PFSK-1 (cell line): ENCODE results near the gene CKAP2L.

Source experiments
- FOXP2 ChIP-seq: optimal IDR thresholded peaks from 2 replicates; pipeline ENCODE3; 2011; ENCODE audit warnings: borderline replicate concordance, control low read depth, inconsistent platforms; ENCODE audit not compliant: insufficient read depth; ENCODE audit errors: extremely low read length, extremely low read depth
- POLR2AphosphoS5 ChIP-seq: IDR thresholded peaks from 2 replicates; pipeline ENCODE4 v1.6.1; 2012; ENCODE audit warnings: low read depth, mild to moderate bottlenecking, control low read depth, low read length, moderate library complexity
- SIN3A ChIP-seq: IDR thresholded peaks from 2 replicates; pipeline ENCODE4 v1.6.1; 2012; ENCODE audit warnings: mild to moderate bottlenecking, low read length, moderate library complexity, borderline replicate concordance; ENCODE audit not compliant: insufficient read depth
- TAF1 ChIP-seq: IDR thresholded peaks from 2 replicates; pipeline ENCODE4 v1.6.1; 2012; ENCODE audit warnings: low read length, control low read depth, borderline replicate concordance; ENCODE audit not compliant: insufficient read depth
- TF ChIP-seq, protein P1 (sequence below), 2 experiments: IDR thresholded peaks; 2 replicates each; pipeline versions ENCODE4 v1.6.1 to v1.8.0; 2011 to 2012; ENCODE audit warnings: low read depth in 2 of 2, low read length in 2 of 2, control low read depth in 1 of 2, inconsistent platforms in 1 of 2, mild to moderate bottlenecking in 1 of 2, moderate library complexity in 1 of 2; ENCODE audit not compliant: insufficient read depth in 1 of 2

Gene CKAP2L

DNA sequence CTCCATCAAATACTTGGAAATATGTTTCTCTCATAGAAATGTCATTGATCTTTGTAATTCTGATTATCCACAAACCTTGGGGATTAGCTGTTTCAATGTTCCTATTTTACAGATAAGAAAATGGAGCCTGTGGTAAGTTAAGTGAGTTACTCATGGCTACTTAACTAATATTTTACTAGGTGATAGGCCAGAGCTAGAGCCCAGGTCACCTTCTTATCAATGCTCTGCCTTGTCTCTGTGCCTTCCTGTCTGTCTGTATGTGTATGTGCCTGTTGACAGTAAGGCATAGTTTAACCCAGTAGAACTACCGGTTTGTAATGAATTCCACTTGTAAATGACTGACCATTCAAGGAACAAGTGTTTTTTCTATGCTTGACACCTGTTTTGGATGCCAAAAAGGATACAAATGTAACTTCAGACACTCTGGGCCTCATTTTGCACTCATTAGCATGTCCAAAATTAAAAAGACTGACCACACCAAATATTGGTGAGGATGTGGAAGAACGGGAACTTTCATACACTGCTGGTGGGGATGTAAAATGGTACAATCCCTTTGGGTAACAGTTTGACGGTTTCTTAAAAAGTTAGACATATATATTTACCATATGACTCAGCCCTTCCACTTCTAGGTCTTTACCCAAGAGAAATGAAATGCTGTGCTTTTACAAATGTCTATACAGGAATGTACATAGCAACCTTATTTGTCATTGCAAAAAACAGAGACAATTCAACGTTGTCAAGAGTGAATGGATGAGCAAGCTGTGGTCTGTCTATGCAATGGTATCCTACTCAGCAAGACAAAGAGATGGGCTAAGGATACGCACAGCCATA is 39.5 kb upstream of the CKAP2L start:
- TF ChIP-seq, protein P1, sequence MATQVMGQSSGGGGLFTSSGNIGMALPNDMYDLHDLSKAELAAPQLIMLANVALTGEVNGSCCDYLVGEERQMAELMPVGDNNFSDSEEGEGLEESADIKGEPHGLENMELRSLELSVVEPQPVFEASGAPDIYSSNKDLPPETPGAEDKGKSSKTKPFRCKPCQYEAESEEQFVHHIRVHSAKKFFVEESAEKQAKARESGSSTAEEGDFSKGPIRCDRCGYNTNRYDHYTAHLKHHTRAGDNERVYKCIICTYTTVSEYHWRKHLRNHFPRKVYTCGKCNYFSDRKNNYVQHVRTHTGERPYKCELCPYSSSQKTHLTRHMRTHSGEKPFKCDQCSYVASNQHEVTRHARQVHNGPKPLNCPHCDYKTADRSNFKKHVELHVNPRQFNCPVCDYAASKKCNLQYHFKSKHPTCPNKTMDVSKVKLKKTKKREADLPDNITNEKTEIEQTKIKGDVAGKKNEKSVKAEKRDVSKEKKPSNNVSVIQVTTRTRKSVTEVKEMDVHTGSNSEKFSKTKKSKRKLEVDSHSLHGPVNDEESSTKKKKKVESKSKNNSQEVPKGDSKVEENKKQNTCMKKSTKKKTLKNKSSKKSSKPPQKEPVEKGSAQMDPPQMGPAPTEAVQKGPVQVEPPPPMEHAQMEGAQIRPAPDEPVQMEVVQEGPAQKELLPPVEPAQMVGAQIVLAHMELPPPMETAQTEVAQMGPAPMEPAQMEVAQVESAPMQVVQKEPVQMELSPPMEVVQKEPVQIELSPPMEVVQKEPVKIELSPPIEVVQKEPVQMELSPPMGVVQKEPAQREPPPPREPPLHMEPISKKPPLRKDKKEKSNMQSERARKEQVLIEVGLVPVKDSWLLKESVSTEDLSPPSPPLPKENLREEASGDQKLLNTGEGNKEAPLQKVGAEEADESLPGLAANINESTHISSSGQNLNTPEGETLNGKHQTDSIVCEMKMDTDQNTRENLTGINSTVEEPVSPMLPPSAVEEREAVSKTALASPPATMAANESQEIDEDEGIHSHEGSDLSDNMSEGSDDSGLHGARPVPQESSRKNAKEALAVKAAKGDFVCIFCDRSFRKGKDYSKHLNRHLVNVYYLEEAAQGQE (IDR thresholded peaks at IDR 0.05; ENCODE audit: insufficient read depth in 1 of 2, low read depth in 2 of 2, low read length in 2 of 2), result no peak
- TF ChIP-seq TAF1, result no peak
- TF ChIP-seq SIN3A, result no peak
- no peak for TF ChIP-seq FOXP2
- TF ChIP-seq POLR2AphosphoS5, result no peak

- TF ChIP-seq FOXP2 (no peak), SIN3A (no peak), TAF1 (no peak), POLR2AphosphoS5 (no peak)
- TF ChIP-seq, protein P1 (IDR thresholded peaks at IDR 0.05; ENCODE audit: insufficient read depth in 1 of 2, low read depth in 2 of 2, low read length in 2 of 2), result no peak
These were observed 36.6 kb upstream of the CKAP2L start for GRCh38 chr2:112800881-112801583.

GRCh38 chr2:112798979-112799975 is 34.9 kb upstream of the CKAP2L start:
- TF ChIP-seq FOXP2 (no peak), SIN3A (no peak), POLR2AphosphoS5 (no peak), TAF1 (no peak)
- TF ChIP-seq, protein P1 (IDR thresholded peaks at IDR 0.05; ENCODE audit: insufficient read depth in 1 of 2, low read depth in 2 of 2, low read length in 2 of 2), result no peak

GRCh38 chr2:112796486-112796885 is 32.1 kb upstream of the CKAP2L start:
- TF ChIP-seq, protein P1 (IDR thresholded peaks at IDR 0.05; ENCODE audit: insufficient read depth in 1 of 2, low read depth in 2 of 2, low read length in 2 of 2), result no peak
- TF ChIP-seq SIN3A (no peak), FOXP2 (no peak), TAF1 (no peak), POLR2AphosphoS5 (no peak)
